ENCODE data around the gene SLC39A1.

DNA sequence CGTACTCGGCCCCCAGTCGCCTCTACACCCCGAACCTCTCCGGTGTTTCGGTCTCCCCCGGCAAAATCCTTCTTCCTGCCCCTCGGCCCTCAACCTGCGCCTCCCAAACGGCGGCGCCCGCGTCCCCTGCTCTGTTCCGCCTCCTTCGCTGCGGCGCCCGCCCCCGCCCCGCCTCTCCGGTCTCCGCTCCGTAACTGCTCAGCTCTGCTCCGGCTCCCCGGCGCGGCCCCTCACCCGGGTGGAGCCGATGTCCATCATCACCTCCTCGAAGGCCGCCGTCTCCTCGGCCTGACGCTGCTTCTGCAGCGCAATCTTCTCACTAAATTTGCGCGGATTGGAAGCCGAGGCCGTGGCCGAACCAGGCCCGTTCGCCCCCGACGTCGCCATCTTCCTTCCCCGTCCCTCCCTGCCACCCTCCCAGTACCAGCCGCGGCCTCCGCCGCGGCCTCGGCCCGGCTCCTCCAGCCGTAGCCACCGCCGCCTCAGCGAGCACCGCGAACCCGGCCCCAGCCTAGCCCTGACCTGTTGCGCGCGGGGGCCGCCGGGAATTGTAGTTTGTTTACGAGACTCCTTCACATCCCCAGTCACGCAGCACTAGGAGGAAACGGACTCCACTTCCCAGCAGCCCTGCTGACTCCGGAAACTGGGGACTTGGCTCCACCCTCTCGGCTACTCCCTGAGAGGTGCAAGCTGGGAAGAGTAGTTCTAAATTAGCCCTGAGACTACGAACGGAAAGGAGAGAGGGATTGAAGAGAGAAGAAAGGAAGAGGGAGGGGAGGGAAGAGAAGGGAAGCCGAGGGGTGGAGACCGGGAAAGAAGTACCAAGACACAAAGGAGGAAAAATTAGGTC, 5.0 kb downstream of the SLC39A1 start, which contains the start of gene CRTC2:
- TF ChIP-seq FOXM1 (IDR thresholded peaks at IDR 0.05; ENCODE audit: low read depth) (no peak), FOXM1 (CRISPR knock-in tag; IDR thresholded peaks at IDR 0.05; ENCODE audit: low read depth) (no peak), EZH2 (IDR thresholded peaks at IDR 0.05; ENCODE audit: borderline replicate concordance, low read depth, low read length) (no peak), FOXA1 (IDR thresholded peaks at IDR 0.05; ENCODE audit: borderline replicate concordance) (no peak), CREM (IDR thresholded peaks at IDR 0.05; ENCODE audit: low read depth) (peak; percentile 89), ATF7 (IDR thresholded peaks at IDR 0.05) (peak; percentile 65), FOXJ3 (CRISPR knock-in tag; IDR thresholded peaks at IDR 0.05) (no peak), EGR1 (conservative IDR thresholded peaks at IDR 0.05) (peak; percentile 84), FOS (IDR thresholded peaks at IDR 0.05; ENCODE audit: extremely low read depth, insufficient read length) (no peak), POLR2AphosphoS5 (IDR thresholded peaks at IDR 0.05; ENCODE audit: control insufficient read depth, insufficient read depth, low read depth, low read length) (peak; percentile 49; the same call in 1 of the 2 replicates), MAFK (IDR thresholded peaks at IDR 0.05; ENCODE audit: low read length) (peak; percentile 37; the same call in 1 of the 2 replicates)
- TF ChIP-seq, protein P1, sequence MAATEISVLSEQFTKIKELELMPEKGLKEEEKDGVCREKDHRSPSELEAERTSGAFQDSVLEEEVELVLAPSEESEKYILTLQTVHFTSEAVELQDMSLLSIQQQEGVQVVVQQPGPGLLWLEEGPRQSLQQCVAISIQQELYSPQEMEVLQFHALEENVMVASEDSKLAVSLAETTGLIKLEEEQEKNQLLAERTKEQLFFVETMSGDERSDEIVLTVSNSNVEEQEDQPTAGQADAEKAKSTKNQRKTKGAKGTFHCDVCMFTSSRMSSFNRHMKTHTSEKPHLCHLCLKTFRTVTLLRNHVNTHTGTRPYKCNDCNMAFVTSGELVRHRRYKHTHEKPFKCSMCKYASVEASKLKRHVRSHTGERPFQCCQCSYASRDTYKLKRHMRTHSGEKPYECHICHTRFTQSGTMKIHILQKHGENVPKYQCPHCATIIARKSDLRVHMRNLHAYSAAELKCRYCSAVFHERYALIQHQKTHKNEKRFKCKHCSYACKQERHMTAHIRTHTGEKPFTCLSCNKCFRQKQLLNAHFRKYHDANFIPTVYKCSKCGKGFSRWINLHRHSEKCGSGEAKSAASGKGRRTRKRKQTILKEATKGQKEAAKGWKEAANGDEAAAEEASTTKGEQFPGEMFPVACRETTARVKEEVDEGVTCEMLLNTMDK (IDR thresholded peaks at IDR 0.05; ENCODE audit: borderline replicate concordance, insufficient read depth, low read depth, low read length, poor library complexity, severe bottlenecking) = no peak
- TF ChIP-seq, protein P2, sequence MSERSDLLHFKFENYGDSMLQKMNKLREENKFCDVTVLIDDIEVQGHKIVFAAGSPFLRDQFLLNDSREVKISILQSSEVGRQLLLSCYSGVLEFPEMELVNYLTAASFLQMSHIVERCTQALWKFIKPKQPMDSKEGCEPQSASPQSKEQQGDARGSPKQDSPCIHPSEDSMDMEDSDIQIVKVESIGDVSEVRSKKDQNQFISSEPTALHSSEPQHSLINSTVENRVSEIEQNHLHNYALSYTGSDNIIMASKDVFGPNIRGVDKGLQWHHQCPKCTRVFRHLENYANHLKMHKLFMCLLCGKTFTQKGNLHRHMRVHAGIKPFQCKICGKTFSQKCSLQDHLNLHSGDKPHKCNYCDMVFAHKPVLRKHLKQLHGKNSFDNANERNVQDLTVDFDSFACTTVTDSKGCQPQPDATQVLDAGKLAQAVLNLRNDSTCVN (CRISPR knock-in tag; IDR thresholded peaks at IDR 0.05) = peak; percentile 93
- TF ChIP-seq, protein P3, sequence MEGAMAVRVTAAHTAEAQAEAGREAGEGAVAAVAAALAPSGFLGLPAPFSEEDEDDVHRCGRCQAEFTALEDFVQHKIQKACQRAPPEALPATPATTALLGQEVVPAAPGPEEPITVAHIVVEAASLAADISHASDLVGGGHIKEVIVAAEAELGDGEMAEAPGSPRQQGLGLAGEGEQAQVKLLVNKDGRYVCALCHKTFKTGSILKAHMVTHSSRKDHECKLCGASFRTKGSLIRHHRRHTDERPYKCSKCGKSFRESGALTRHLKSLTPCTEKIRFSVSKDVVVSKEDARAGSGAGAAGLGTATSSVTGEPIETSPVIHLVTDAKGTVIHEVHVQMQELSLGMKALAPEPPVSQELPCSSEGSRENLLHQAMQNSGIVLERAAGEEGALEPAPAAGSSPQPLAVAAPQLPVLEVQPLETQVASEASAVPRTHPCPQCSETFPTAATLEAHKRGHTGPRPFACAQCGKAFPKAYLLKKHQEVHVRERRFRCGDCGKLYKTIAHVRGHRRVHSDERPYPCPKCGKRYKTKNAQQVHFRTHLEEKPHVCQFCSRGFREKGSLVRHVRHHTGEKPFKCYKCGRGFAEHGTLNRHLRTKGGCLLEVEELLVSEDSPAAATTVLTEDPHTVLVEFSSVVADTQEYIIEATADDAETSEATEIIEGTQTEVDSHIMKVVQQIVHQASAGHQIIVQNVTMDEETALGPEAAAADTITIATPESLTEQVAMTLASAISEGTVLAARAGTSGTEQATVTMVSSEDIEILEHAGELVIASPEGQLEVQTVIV (CRISPR knock-in tag; IDR thresholded peaks at IDR 0.05; ENCODE audit: borderline replicate concordance) = no peak
- TF ChIP-seq, protein P4, sequence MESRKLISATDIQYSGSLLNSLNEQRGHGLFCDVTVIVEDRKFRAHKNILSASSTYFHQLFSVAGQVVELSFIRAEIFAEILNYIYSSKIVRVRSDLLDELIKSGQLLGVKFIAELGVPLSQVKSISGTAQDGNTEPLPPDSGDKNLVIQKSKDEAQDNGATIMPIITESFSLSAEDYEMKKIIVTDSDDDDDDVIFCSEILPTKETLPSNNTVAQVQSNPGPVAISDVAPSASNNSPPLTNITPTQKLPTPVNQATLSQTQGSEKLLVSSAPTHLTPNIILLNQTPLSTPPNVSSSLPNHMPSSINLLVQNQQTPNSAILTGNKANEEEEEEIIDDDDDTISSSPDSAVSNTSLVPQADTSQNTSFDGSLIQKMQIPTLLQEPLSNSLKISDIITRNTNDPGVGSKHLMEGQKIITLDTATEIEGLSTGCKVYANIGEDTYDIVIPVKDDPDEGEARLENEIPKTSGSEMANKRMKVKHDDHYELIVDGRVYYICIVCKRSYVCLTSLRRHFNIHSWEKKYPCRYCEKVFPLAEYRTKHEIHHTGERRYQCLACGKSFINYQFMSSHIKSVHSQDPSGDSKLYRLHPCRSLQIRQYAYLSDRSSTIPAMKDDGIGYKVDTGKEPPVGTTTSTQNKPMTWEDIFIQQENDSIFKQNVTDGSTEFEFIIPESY (CRISPR knock-in tag; IDR thresholded peaks at IDR 0.05) = no peak
